GM18498 (cell line): ENCODE results near the gene CCDC137.

ENCODE experiments used
- ATAC-seq: cut with Tn5 transposase; IDR thresholded peaks from one replicate; pipeline ENCODE4 v1.9.1; 2021; ENCODE audit warnings: mild to moderate bottlenecking, moderate library complexity; ENCODE audit not compliant: unreplicated experiment

CCDC137 gene

GRCh38 chr17:81714412-81715106, 48.0 kb downstream of the CCDC137 start:
- no peak for ATAC-seq

DNA sequence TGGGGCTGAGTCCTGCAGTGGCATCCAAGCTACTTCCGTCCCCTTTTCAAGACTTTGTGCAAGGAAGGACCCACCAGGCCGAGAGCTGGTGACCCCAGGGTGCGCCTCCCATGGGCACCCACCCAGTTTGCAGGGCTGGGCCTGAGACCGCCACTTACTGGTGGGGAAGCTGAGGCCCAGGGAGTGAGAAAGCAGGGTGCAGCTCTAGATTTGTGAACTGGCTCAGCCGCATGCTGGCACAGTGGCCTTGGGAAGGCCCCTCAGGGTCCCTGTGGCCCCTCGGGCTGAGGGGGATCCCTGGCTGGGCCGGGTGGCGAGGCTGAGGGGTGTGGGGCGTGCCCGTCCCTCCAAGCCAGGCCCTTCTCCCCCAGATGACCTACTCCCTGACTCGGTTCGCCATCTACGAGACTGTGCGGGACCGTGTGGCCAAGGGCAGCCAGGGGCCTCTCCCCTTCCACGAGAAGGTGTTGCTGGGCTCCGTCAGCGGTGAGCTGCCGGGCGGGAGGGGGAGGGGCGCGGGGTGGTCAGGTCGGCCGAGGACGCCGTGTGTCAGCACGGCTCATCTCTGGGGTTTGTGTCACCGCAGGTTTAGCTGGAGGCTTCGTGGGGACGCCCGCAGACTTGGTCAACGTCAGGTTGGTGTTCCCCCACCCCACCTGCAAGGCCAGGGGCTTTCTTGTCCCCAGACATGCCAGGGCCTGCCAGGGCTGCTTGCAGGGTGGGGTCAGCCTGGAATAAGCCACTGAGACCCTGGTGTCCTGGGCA, 48.8 kb downstream of the CCDC137 start:
- no peak for ATAC-seq

GRCh38 chr17:81715872-81716673, 49.5 kb downstream of the CCDC137 start:
- ATAC-seq: no peak

DNA sequence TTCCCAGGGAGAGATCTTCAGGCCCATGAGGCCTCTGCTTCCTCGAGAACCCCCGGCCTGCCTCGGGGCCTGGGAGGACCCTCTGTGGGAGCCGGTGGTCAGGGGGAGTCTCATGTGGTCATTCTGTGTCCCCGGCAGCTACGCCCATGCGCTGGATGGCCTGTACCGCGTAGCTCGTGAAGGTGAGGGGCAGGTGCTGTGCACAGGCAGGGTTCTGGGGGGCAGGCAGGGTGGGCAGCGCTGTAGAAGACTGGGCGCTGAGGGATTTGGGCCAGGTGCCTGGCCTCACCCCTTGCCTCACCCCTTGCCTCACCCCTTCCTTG, 50.1 kb downstream of the CCDC137 start:
- no peak for ATAC-seq

GRCh38 chr17:81717049-81717765, 50.7 kb downstream of the CCDC137 start:
- no peak for ATAC-seq

DNA sequence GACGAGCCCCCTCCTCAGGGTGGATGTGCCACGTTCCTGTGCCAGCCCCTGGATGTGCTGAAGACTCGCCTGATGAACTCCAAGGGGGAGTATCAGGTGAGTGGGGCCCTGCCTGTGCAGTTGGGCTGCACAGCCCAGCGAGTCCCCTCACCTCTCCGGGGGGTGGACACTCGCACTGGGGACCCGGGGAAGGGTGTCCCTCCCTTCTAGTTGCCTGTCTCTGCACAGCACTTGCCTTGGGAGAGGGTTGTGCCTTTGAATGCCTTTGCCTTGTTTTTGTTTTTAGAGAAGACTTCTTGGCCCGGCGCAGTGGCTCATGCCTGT, 51.2 kb downstream of the CCDC137 start:
- no peak for ATAC-seq

DNA sequence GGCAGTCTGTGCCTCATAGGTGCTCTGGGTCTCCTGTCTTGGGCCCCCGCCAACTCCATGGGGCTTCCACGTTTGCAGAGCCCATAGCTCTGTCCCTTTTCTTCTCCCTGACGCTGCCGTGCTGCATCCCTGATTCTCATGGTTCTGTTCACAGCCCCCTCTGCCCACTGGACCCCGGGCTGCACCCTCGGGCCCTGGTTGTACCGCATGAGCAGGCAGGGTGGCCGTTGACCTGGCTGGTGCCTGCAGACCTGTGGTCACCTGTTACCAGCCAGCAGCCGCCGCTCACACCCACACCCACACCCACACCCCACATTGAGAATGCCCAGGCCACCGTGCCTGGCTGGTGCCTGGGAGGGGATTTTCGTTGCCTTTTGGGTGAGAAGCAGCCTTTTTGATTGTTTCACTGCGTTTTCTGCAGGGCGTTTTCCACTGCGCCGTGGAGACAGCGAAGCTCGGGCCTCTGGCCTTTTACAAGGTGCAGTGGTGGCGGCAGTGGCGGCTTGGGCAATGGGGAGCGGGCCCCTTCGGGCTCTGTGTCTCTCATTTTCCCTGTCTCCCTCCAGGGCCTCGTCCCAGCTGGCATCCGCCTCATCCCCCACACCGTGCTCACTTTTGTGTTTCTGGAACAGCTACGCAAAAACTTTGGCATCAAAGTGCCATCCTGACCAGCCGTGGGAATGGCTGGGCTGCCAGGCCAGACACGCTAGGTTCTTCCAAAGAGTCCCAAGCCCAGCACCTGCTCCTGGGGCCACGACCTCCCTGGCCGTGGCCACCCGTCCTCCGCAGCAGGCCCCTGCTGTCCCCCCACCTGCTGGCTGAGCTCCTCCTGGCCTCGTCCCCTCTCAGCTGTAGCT, 53.1 kb downstream of the CCDC137 start:
- ATAC-seq: no peak

GRCh38 chr17:81720267-81721071, 53.9 kb downstream of the CCDC137 start:
- ATAC-seq: no peak

DNA sequence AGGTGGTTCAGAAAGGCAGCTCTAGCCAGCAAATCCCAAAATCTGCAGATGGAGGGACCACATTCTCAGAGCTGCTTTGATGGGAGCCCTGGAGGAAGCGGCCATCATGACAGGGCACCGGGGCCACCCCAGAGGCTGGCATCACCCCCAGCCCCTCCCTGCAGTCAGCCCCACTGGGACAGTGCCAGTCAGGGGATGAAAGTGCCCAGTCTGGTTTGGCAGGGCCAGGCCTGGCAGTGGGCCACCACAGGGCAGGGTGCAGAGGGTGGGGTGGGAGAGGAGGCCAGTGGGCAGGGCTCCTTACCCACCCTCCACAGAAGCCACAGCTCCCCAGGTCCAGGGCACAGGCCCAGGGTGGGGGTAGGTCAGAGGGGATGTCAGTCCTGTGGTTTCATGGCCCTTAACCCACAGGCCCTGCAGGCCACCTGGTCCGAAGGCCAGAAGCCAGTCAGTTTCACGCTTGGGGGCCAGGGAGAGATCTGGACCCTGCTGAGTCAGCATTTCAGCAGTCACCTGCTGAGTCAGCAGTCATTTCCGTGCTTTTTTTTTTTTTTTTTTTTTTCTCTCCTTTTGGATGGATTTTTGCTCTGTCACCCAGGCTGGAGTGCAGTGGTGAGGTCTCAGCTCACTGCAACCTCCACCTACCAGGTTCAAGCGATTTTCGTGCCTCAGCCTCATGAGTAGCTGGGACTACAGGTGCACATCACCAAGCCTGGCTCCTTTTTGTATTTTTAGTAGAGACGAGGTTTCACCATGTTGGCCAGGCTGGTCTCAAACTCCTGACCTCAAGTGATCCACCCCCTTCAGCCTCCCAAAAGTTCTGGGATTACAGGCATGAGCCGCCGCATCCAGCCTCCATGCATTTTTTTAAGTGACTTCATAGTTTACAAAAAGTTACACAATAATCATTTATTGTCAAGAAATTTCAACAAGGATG, 55.9 kb downstream of the CCDC137 start:
- ATAC-seq: no peak
